Trophoblast cell (in vitro differentiated cells and primary cell): ENCODE results near the gene LGALS14.
A peak's percentile ranks its signal among the peaks of the same experiment; 100 is the strongest.

ENCODE experiments used
- DNase-seq, 2 donors: peaks; one replicate each; pipeline ENCODE4 v3.0.0-alpha.2; 2016
- H2AFZ ChIP-seq: 2 replicates; pipeline ENCODE4 v1.6.1; 2013; ENCODE audit warnings: low read length, moderate library complexity, mild to moderate bottlenecking; ENCODE audit not compliant: insufficient read depth, poor library complexity
- H2AK5ac ChIP-seq: 2 replicates; pipeline ENCODE4 v1.6.1; 2013; ENCODE audit warnings: mild to moderate bottlenecking, low read length
- H2BK120ac ChIP-seq: 2 replicates; pipeline ENCODE4 v1.6.1; 2013; ENCODE audit warnings: low read length, mild to moderate bottlenecking, moderate library complexity; ENCODE audit not compliant: insufficient read depth, poor library complexity
- H2BK12ac ChIP-seq: 2 replicates; pipeline ENCODE4 v1.6.1; 2013; ENCODE audit warnings: mild to moderate bottlenecking, low read length, moderate library complexity
- H2BK5ac ChIP-seq: 2 replicates; pipeline ENCODE4 v1.6.1; 2013; ENCODE audit warnings: low read length, low read depth, moderate library complexity, mild to moderate bottlenecking; ENCODE audit not compliant: poor library complexity
- H3K14ac ChIP-seq: 2 replicates; pipeline ENCODE4 v1.6.1; 2013; ENCODE audit warnings: mild to moderate bottlenecking, low read length
- H3K18ac ChIP-seq: 2 replicates; pipeline ENCODE4 v1.6.1; 2013; ENCODE audit warnings: mild to moderate bottlenecking, low read length
- H3K23ac ChIP-seq: 2 replicates; pipeline ENCODE4 v1.6.1; 2013; ENCODE audit warnings: low read length
- H3K27ac ChIP-seq: 2 replicates; pipeline ENCODE4 v1.5.1; 2013; ENCODE audit warnings: low read depth, mild to moderate bottlenecking, inconsistent platforms, low read length, moderate library complexity
- H3K27me3 ChIP-seq: 2 replicates; pipeline ENCODE4 v1.6.1; 2013; ENCODE audit warnings: inconsistent platforms, mild to moderate bottlenecking, low read length, moderate library complexity; ENCODE audit not compliant: insufficient read depth
- H3K36me3 ChIP-seq, 2 experiments: 1 replicate in 1 of 2; 2 replicates in 1 of 2; pipeline ENCODE4 v1.6.1; 2013; ENCODE audit warnings: low read length in 2 of 2, mild to moderate bottlenecking in 2 of 2, moderate library complexity in 1 of 2; ENCODE audit not compliant: insufficient read depth in 2 of 2, control insufficient read depth in 1 of 2
- H3K4ac ChIP-seq: 2 replicates; pipeline ENCODE4 v1.6.1; 2013; ENCODE audit warnings: low read depth, mild to moderate bottlenecking, low read length, moderate library complexity
- H3K4me1 ChIP-seq, 2 experiments: 1 replicate in 1 of 2; 2 replicates in 1 of 2; pipeline ENCODE4 v1.6.1; 2013; ENCODE audit warnings: low read length in 2 of 2, mild to moderate bottlenecking in 2 of 2, moderate library complexity in 1 of 2; ENCODE audit not compliant: insufficient read depth in 2 of 2, control insufficient read depth in 1 of 2
- H3K4me2 ChIP-seq: 2 replicates; pipeline ENCODE4 v1.6.1; 2013; ENCODE audit warnings: inconsistent platforms, mild to moderate bottlenecking, low read length, moderate library complexity
- H3K4me3 ChIP-seq: 2 replicates; pipeline ENCODE4 v1.5.1; 2013; ENCODE audit warnings: mild to moderate bottlenecking, low read depth, low read length, inconsistent platforms
- H3K79me1 ChIP-seq: one replicate; pipeline ENCODE4 v1.6.1; 2013; ENCODE audit warnings: low read length
- H3K79me2 ChIP-seq: 2 replicates; pipeline ENCODE4 v1.6.1; 2013; ENCODE audit warnings: low read length, mild to moderate bottlenecking; ENCODE audit not compliant: control insufficient read depth, insufficient read depth, poor library complexity
- H3K9ac ChIP-seq: 2 replicates; pipeline ENCODE4 v1.6.1; 2013; ENCODE audit warnings: mild to moderate bottlenecking, low read length
- H3K9me3 ChIP-seq: 2 replicates; pipeline ENCODE4 v1.6.1; 2013; ENCODE audit warnings: low read depth, mild to moderate bottlenecking, control low read depth, inconsistent platforms, low read length; ENCODE audit not compliant: insufficient read depth
- H4K12ac ChIP-seq: 2 replicates; pipeline ENCODE4 v1.6.1; 2013; ENCODE audit warnings: low read depth, mild to moderate bottlenecking, low read length, moderate library complexity
- H4K8ac ChIP-seq: 2 replicates; pipeline ENCODE4 v1.6.1; 2013; ENCODE audit warnings: low read depth, mild to moderate bottlenecking, low read length, moderate library complexity
- H4K91ac ChIP-seq: one replicate; pipeline ENCODE4 v1.6.1; 2013; ENCODE audit warnings: low read depth, mild to moderate bottlenecking, low read length, moderate library complexity
- WGBS: extraction: QIAGEN DNeasy Blood & Tissue Kit; methylation state at CpG from one replicate; pipeline ENCODE4 v1.1.7; 2013; ENCODE audit warnings: missing lambda C conversion rate; ENCODE audit not compliant: insufficient read length, insufficient coverage; ENCODE audit errors: extremely low coverage; 5-methylcytosine and 5-hydroxymethylcytosine counted together

LGALS14 gene

GRCh38 chr19:39728040-39728439, 23.8 kb downstream of the LGALS14 start:
- no peaks in the 10 kb centered on the region for H3K9me3 ChIP-seq
- peak overlapping the region; percentile 37 for H3K4me3 ChIP-seq
- H3K79me2 ChIP-seq, result no peaks in the 10 kb centered on the region
- no peak overlapping the region for H3K23ac ChIP-seq
- no peak overlapping the region for H4K12ac ChIP-seq
- H2AFZ ChIP-seq, result no peak overlapping the region
- no peak overlapping the region for H2BK120ac ChIP-seq
- DNase-seq, result no peak
- H3K14ac ChIP-seq, result no peak overlapping the region
- H3K27ac ChIP-seq, result no peak overlapping the region
- WGBS, result no CpG with 5 or more reads among the region's 6 CpGs
- H4K91ac ChIP-seq, result no peak overlapping the region
- H3K27me3 ChIP-seq, result no peaks in the 10 kb centered on the region
- no peak overlapping the region for H2BK5ac ChIP-seq
- H3K4me2 ChIP-seq, result no peak overlapping the region
- no peak overlapping the region for H3K4ac ChIP-seq
- H2AK5ac ChIP-seq, result no peak overlapping the region
- no peak overlapping the region for H4K8ac ChIP-seq
- no peaks in the 10 kb centered on the region for H3K36me3 ChIP-seq
- no peaks in the 10 kb centered on the region for H3K79me1 ChIP-seq
- H3K18ac ChIP-seq, result no peak overlapping the region
- H3K4me1 ChIP-seq, result peaks cover 0 to 2% of the 10 kb centered on the region in 2 experiments
- H2BK12ac ChIP-seq, result no peak overlapping the region
- H3K9ac ChIP-seq, result no peak overlapping the region

GRCh38 chr19:39729594-39729993, 25.3 kb downstream of the LGALS14 start:
- WGBS, result no CpG with 5 or more reads among the region's 4 CpGs
- H4K91ac ChIP-seq, result no peak overlapping the region
- no peak overlapping the region for H2BK5ac ChIP-seq

GRCh38 chr19:39731685-39732084, 27.4 kb downstream of the LGALS14 start:
- Histone ChIP-seq H2BK5ac (no peak overlapping the region), H4K12ac (no peak overlapping the region), H3K4me3 (no peak overlapping the region), H3K27me3 (no peaks in the 10 kb centered on the region), H3K79me1 (no peaks in the 10 kb centered on the region), H3K18ac (no peak overlapping the region), H3K9ac (no peak overlapping the region), H3K36me3 (no peaks in the 10 kb centered on the region), H3K9me3 (peaks cover 2% of the 10 kb centered on the region), H2AFZ (no peak overlapping the region), H3K4ac (no peak overlapping the region), H3K79me2 (no peaks in the 10 kb centered on the region), H3K14ac (no peak overlapping the region), H2BK120ac (no peak overlapping the region), H4K8ac (no peak overlapping the region), H2AK5ac (no peak overlapping the region), H3K27ac (no peak overlapping the region), H2BK12ac (no peak overlapping the region), H3K23ac (no peak overlapping the region), H3K4me1 (peaks cover 0 to 2% of the 10 kb centered on the region in 2 experiments), H4K91ac (no peak overlapping the region), H3K4me2 (no peak overlapping the region)
- WGBS, result no CpG with 5 or more reads among the region's 1 CpG
- DNase-seq, result peak; percentile 40 to 71

More at GRCh38 chr19:39729594-39729993, 25.3 kb downstream of the LGALS14 start:
- Histone ChIP-seq H4K12ac (no peak overlapping the region), H3K79me2 (no peaks in the 10 kb centered on the region), H3K9ac (no peak overlapping the region), H3K4ac (no peak overlapping the region), H2AFZ (no peak overlapping the region), H3K27ac (no peak overlapping the region), H3K79me1 (no peaks in the 10 kb centered on the region), H4K8ac (no peak overlapping the region), H2BK120ac (no peak overlapping the region), H3K4me1 (peaks cover 0 to 2% of the 10 kb centered on the region in 2 experiments), H3K4me3 (no peak overlapping the region), H3K18ac (no peak overlapping the region), H3K36me3 (no peaks in the 10 kb centered on the region), H3K27me3 (no peaks in the 10 kb centered on the region), H3K14ac (no peak overlapping the region), H3K23ac (no peak overlapping the region), H2AK5ac (no peak overlapping the region), H3K9me3 (peaks cover 2% of the 10 kb centered on the region), H2BK12ac (no peak overlapping the region), H3K4me2 (no peak overlapping the region)
- DNase-seq, result no peak

- Histone ChIP-seq H3K4me2 (no peak overlapping the region), H3K4me3 (no peak overlapping the region), H3K4me1 (no peaks in the 10 kb centered on the region), H3K23ac (no peak overlapping the region), H3K79me2 (no peaks in the 10 kb centered on the region), H3K14ac (no peak overlapping the region), H3K79me1 (no peaks in the 10 kb centered on the region), H3K18ac (no peak overlapping the region), H4K8ac (no peak overlapping the region), H2BK120ac (no peak overlapping the region), H3K27ac (no peak overlapping the region), H3K9me3 (peaks cover 2% of the 10 kb centered on the region), H3K27me3 (no peaks in the 10 kb centered on the region), H2AK5ac (no peak overlapping the region), H4K12ac (no peak overlapping the region), H2BK12ac (no peak overlapping the region), H3K4ac (no peak overlapping the region), H3K36me3 (no peaks in the 10 kb centered on the region), H3K9ac (no peak overlapping the region), H4K91ac (no peak overlapping the region), H2BK5ac (no peak overlapping the region), H2AFZ (no peak overlapping the region)
- DNase-seq, result no peak
- WGBS, result no CpG with 5 or more reads among the region's 2 CpGs
Observed at GRCh38 chr19:39733841-39734240, 29.6 kb downstream of the LGALS14 start.
